Activated T-cell treated with anti-CD3 and anti-CD28 coated beads, Interleukin-2, amount 50 U/mL, for 4 hours (primary cell): ENCODE data around the gene NEUROD1. TPM values are rescaled to one million over a fixed set of nuclear protein-coding genes. Genes with fewer than 3 reads are reported as not detected.
"Not testable (repeated sequence)": the region's sequence is repeated elsewhere in the genome, so short reads cannot be mapped to it uniquely, and the experiment has no call there.

ENCODE experiments used
- ATAC-seq, 2 donors: fragments of 200-7000 bp; cut with Tn5 transposase; one replicate each; pipeline ENCODE4 v1.10.0; 2021
- DNase-seq: peaks from one replicate; pipeline ENCODE4 v3.0.0-alpha.2; 2020
- H3K27me3 Mint-ChIP-seq: one replicate; pipeline ENCODE4 v1.8.0; 2021; ENCODE audit warnings: low read depth, mixed read lengths
- H3K36me3 Mint-ChIP-seq: one replicate; pipeline ENCODE4 v1.8.0; 2022; ENCODE audit warnings: mixed read lengths; ENCODE audit not compliant: insufficient read depth
- H3K4me1 Mint-ChIP-seq: one replicate; pipeline ENCODE4 v1.8.0; 2021; ENCODE audit warnings: low read depth, mixed read lengths
- H3K4me3 Mint-ChIP-seq: one replicate; pipeline ENCODE4 v1.8.0; 2021; ENCODE audit warnings: mild to moderate bottlenecking, moderate library complexity, mixed read lengths
- H3K9me3 Mint-ChIP-seq: one replicate; pipeline ENCODE4 v1.8.0; 2021; ENCODE audit warnings: mixed read lengths
- total RNA-seq, 3 donors: library from RNA; stranded (reverse); gene quantifications; one replicate each; pipeline ENCODE4 v1.2.1, GENCODE V29; 2021

Gene NEUROD1
- not detected for total RNA-seq

- Mint-ChIP-seq H3K4me3 (peak within 1 kb of the TSS; percentile 47), H3K9me3 (peaks cover 13% of the 10 kb centered on the region), H3K36me3 (no peaks in the 10 kb centered on the region), H3K4me1 (peaks cover 42% of the 10 kb centered on the region), H3K27me3 (peaks cover 75% of the 10 kb centered on the region)
- DNase-seq, result no peak
- peak; percentile 23 to 25 for ATAC-seq
These were observed at the start of gene NEUROD1 for GRCh38 chr2:181680055-181680936. NEUROD1 (minus strand) TSS chr2:181680517; CDS start chr2:181678860, 1,657 bp downstream.

GRCh38 chr2:181725476-181725875, 45.2 kb upstream of the NEUROD1 start:
- H3K36me3 Mint-ChIP-seq, result no peaks in the 10 kb centered on the region
- DNase-seq (no peak), ATAC-seq (no peak)
- H3K4me3 Mint-ChIP-seq, result no peak overlapping the region
- peaks cover 33% of the 10 kb centered on the region for H3K27me3 Mint-ChIP-seq
- H3K9me3 Mint-ChIP-seq, result peaks cover 3% of the 10 kb centered on the region
- no peaks in the 10 kb centered on the region for H3K4me1 Mint-ChIP-seq

- no peaks in the 10 kb centered on the region for H3K36me3 Mint-ChIP-seq
- H3K9me3 Mint-ChIP-seq, result peaks cover 3% of the 10 kb centered on the region
- peaks cover 30% of the 10 kb centered on the region for H3K27me3 Mint-ChIP-seq
- no peak overlapping the region for H3K4me3 Mint-ChIP-seq
- DNase-seq (no peak), ATAC-seq (no peak)
- no peaks in the 10 kb centered on the region for H3K4me1 Mint-ChIP-seq
These were observed 44.3 kb upstream of the NEUROD1 start for GRCh38 chr2:181724662-181725061.

- no peaks in the 10 kb centered on the region for H3K36me3 Mint-ChIP-seq
- no peak overlapping the region for H3K4me3 Mint-ChIP-seq
- DNase-seq (no peak), ATAC-seq (no peak)
- peaks cover 26% of the 10 kb centered on the region for H3K27me3 Mint-ChIP-seq
- H3K4me1 Mint-ChIP-seq, result no peaks in the 10 kb centered on the region
- H3K9me3 Mint-ChIP-seq, result peaks cover 3% of the 10 kb centered on the region
These were observed 43.4 kb upstream of the NEUROD1 start for GRCh38 chr2:181723731-181724130.

GRCh38 chr2:181715033-181715630, 34.8 kb upstream of the NEUROD1 start:
- Mint-ChIP-seq H3K9me3 (no peaks in the 10 kb centered on the region), H3K36me3 (no peaks in the 10 kb centered on the region), H3K4me3 (no peak overlapping the region), H3K27me3 (peaks cover 9% of the 10 kb centered on the region), H3K4me1 (no peaks in the 10 kb centered on the region)
- peak; percentile 70 to 77 for ATAC-seq
- peak; percentile 62 for DNase-seq

GRCh38 chr2:181711051-181711450, 30.7 kb upstream of the NEUROD1 start:
- not testable (repeated sequence) for H3K36me3 Mint-ChIP-seq, H3K4me1 Mint-ChIP-seq, DNase-seq, ATAC-seq, H3K4me3 Mint-ChIP-seq, H3K9me3 Mint-ChIP-seq
- H3K27me3 Mint-ChIP-seq, result peaks cover 11% of the 10 kb centered on the region

- not testable (repeated sequence) for ATAC-seq, H3K4me3 Mint-ChIP-seq, DNase-seq, H3K9me3 Mint-ChIP-seq, H3K36me3 Mint-ChIP-seq, H3K4me1 Mint-ChIP-seq
- peaks cover 10% of the 10 kb centered on the region for H3K27me3 Mint-ChIP-seq
These were observed 22.2 kb upstream of the NEUROD1 start for GRCh38 chr2:181702519-181702918.

- peaks cover 4% of the 10 kb centered on the region for H3K36me3 Mint-ChIP-seq
- peaks cover 20% of the 10 kb centered on the region for H3K27me3 Mint-ChIP-seq
- no peak overlapping the region for H3K4me3 Mint-ChIP-seq
- H3K9me3 Mint-ChIP-seq, result peaks cover 4% of the 10 kb centered on the region
- no peak for ATAC-seq
- DNase-seq, result no peak
- H3K4me1 Mint-ChIP-seq, result no peaks in the 10 kb centered on the region
These were observed 17.9 kb upstream of the NEUROD1 start for GRCh38 chr2:181698223-181698622.

- H3K9me3 Mint-ChIP-seq, result peaks cover 3% of the 10 kb centered on the region
- H3K4me1 Mint-ChIP-seq, result no peaks in the 10 kb centered on the region
- peaks cover 21% of the 10 kb centered on the region for H3K27me3 Mint-ChIP-seq
- ATAC-seq, result no peak
- DNase-seq, result no peak
- peaks cover 3% of the 10 kb centered on the region for H3K36me3 Mint-ChIP-seq
- H3K4me3 Mint-ChIP-seq, result no peak overlapping the region
These were observed 17.3 kb upstream of the NEUROD1 start for GRCh38 chr2:181697571-181697970.

- no peaks in the 10 kb centered on the region for H3K36me3 Mint-ChIP-seq
- H3K4me1 Mint-ChIP-seq, result no peaks in the 10 kb centered on the region
- H3K27me3 Mint-ChIP-seq, result peaks cover 21% of the 10 kb centered on the region
- H3K9me3 Mint-ChIP-seq, result no peaks in the 10 kb centered on the region
- ATAC-seq (no peak), DNase-seq (no peak)
- H3K4me3 Mint-ChIP-seq, result no peak overlapping the region
These were observed 16.8 kb upstream of the NEUROD1 start for GRCh38 chr2:181697126-181697525.

GRCh38 chr2:181694271-181694670, 14.0 kb upstream of the NEUROD1 start:
- DNase-seq (no peak), ATAC-seq (no peak)
- H3K4me1 Mint-ChIP-seq, result no peaks in the 10 kb centered on the region
- no peaks in the 10 kb centered on the region for H3K9me3 Mint-ChIP-seq
- peaks cover 25% of the 10 kb centered on the region for H3K27me3 Mint-ChIP-seq
- no peaks in the 10 kb centered on the region for H3K36me3 Mint-ChIP-seq
- no peak overlapping the region for H3K4me3 Mint-ChIP-seq

GRCh38 chr2:181690860-181691259, 10.5 kb upstream of the NEUROD1 start:
- no peak for DNase-seq
- no peak for ATAC-seq
- no peak overlapping the region for H3K4me3 Mint-ChIP-seq
- no peaks in the 10 kb centered on the region for H3K4me1 Mint-ChIP-seq
- no peaks in the 10 kb centered on the region for H3K9me3 Mint-ChIP-seq
- no peaks in the 10 kb centered on the region for H3K36me3 Mint-ChIP-seq
- peaks cover 35% of the 10 kb centered on the region for H3K27me3 Mint-ChIP-seq

GRCh38 chr2:181686576-181687185, 6.4 kb upstream of the NEUROD1 start:
- H3K36me3 Mint-ChIP-seq, result no peaks in the 10 kb centered on the region
- no peak overlapping the region for H3K4me3 Mint-ChIP-seq
- DNase-seq (no peak), ATAC-seq (no peak)
- H3K9me3 Mint-ChIP-seq, result no peaks in the 10 kb centered on the region
- peaks cover 64% of the 10 kb centered on the region for H3K27me3 Mint-ChIP-seq
- H3K4me1 Mint-ChIP-seq, result peaks cover 23% of the 10 kb centered on the region

- no peak for ATAC-seq
These were observed 4.9 kb upstream of the NEUROD1 start for GRCh38 chr2:181685150-181685688.

More at GRCh38 chr2:181685150-181685688, 4.9 kb upstream of the NEUROD1 start:
- peaks cover 37% of the 10 kb centered on the region for H3K4me1 Mint-ChIP-seq
- peaks cover 77% of the 10 kb centered on the region for H3K27me3 Mint-ChIP-seq
- no peak for DNase-seq
- no peak overlapping the region for H3K4me3 Mint-ChIP-seq
- H3K36me3 Mint-ChIP-seq, result no peaks in the 10 kb centered on the region
- H3K9me3 Mint-ChIP-seq, result no peaks in the 10 kb centered on the region
